ENCODE measurements around the gene GRIN2A. TPM values are rescaled to one million over a fixed set of nuclear protein-coding genes. Genes with fewer than 3 reads are reported as not detected.

GRIN2A gene
- total RNA-seq, 4 donors from 2014 or later = 0.13 to 1.2 (median 0.30) TPM

- TF ChIP-seq CTCF (IDR thresholded peaks at IDR 0.05) = no peak
- ATAC-seq (ENCODE audit: low FRiP score) = no peak
Observed at GRCh38 chr16:10156099-10156498, 26.1 kb downstream of the GRIN2A start.

GRCh38 chr16:10154389-10154788 is 27.8 kb downstream of the GRIN2A start:
- ATAC-seq (ENCODE audit: low FRiP score) = no peak
- no peak for TF ChIP-seq CTCF (IDR thresholded peaks at IDR 0.05)
- no peak for DNase-seq (ENCODE audit: low spot score)

More at GRCh38 chr16:10156099-10156498, 26.1 kb downstream of the GRIN2A start:
- DNase-seq (ENCODE audit: low spot score) = no peak

- no peak for ATAC-seq (ENCODE audit: low FRiP score)
- no peak for TF ChIP-seq CTCF (IDR thresholded peaks at IDR 0.05)
- no peak for DNase-seq (ENCODE audit: low spot score)
Observed at GRCh38 chr16:10153985-10154384, 28.2 kb downstream of the GRIN2A start.

- no peak for ATAC-seq (ENCODE audit: low FRiP score)
- DNase-seq (ENCODE audit: low spot score) = no peak
- TF ChIP-seq CTCF (IDR thresholded peaks at IDR 0.05) = no peak
Observed at GRCh38 chr16:10151718-10152117, 30.5 kb downstream of the GRIN2A start.

- ATAC-seq (ENCODE audit: low FRiP score) (no peak), DNase-seq (ENCODE audit: low spot score) (no peak)
- no peak for TF ChIP-seq CTCF (IDR thresholded peaks at IDR 0.05)
Observed at GRCh38 chr16:10150906-10151305, 31.3 kb downstream of the GRIN2A start.

- no peak for ATAC-seq (ENCODE audit: low FRiP score)
- DNase-seq (ENCODE audit: low spot score) = no peak
- no peak for TF ChIP-seq CTCF (IDR thresholded peaks at IDR 0.05)
Observed at GRCh38 chr16:10145542-10146035, 36.6 kb downstream of the GRIN2A start.

- ATAC-seq (ENCODE audit: low FRiP score) = no peak
- no peak for TF ChIP-seq CTCF (IDR thresholded peaks at IDR 0.05)
- DNase-seq (ENCODE audit: low spot score) = no peak
Observed at GRCh38 chr16:10141671-10142070, 40.6 kb downstream of the GRIN2A start.

All from omental fat pad (tissue), 4 donors.